Gastrocnemius medialis (tissue), 4 donors: ENCODE measurements around the gene FAM117B. TPM values are rescaled to one million over a fixed set of nuclear protein-coding genes. Genes with fewer than 3 reads are reported as not detected.

Experiments
- ATAC-seq, 2 donors: fragments of 150-250 bp; one replicate each; pipeline ENCODE4 v1.9.1; 2016
- DNase-seq, 2 donors: peaks; one replicate each; pipeline ENCODE4 v3.0.0-alpha.2; 2019
- H3K27ac ChIP-seq, 4 donors: fragments of 200-600 bp; sonication (generic); 1 replicate in 1 of 4; 2 replicates in 3 of 4; pipeline ENCODE4 v1.5.1; 2016 to 2018; ENCODE audit warnings: mild to moderate bottlenecking in 2 of 4, moderate library complexity in 1 of 4
- H3K27me3 ChIP-seq, 3 donors: fragments of 200-600 bp; sonication (generic) in 2 of 3; 1 replicate in 1 of 3; 2 replicates in 2 of 3; pipeline versions ENCODE4 v1.5.1 to v1.6.0; 2016 to 2019; ENCODE audit warnings: mild to moderate bottlenecking in 1 of 3, moderate library complexity in 1 of 3
- H3K36me3 ChIP-seq, 2 donors: fragments of 200-600 bp; sonication (generic) in 1 of 2; one replicate each; pipeline ENCODE4 v1.5.1; 2017 to 2018
- H3K4me1 ChIP-seq, 2 donors: fragments of 200-600 bp; sonication (generic) in 1 of 2; one replicate each; pipeline ENCODE4 v1.5.1; 2016 to 2017; ENCODE audit warnings: mild to moderate bottlenecking in 2 of 2
- H3K4me3 ChIP-seq, 4 donors: fragments of 200-600 bp; sonication (generic) in 3 of 4; 1 replicate in 1 of 4; 2 replicates in 3 of 4; pipeline ENCODE4 v1.5.1; 2016 to 2019; ENCODE audit warnings: mild to moderate bottlenecking in 2 of 4
- H3K9me3 ChIP-seq, 3 donors: fragments of 200-600 bp; sonication (generic) in 2 of 3; 1 replicate in 1 of 3; 2 replicates in 2 of 3; pipeline ENCODE4 v1.5.1; 2016 to 2019
- POLR2A ChIP-seq, 2 donors: fragments of 450-650 bp; IDR thresholded peaks; one replicate each; pipeline ENCODE4 v1.6.1; 2017; ENCODE audit warnings: antibody characterized with exemption in 2 of 2, mild to moderate bottlenecking in 2 of 2, moderate library complexity in 2 of 2
- in situ Hi-C, 4 donors: fragments of 200-750 bp; cut with MboI; loops; one replicate each; pipeline versions ENCODE4 v1.15.0 to v1.8.0; 2017; ENCODE audit warnings: low sequenced_read_pairs in 4 of 4
- intact Hi-C: fragments of 100-400 bp; cut with DNase I; formaldehyde crosslinking; loops from one replicate; pipeline ENCODE4 v1.15.1; 2023; ENCODE audit warnings: low total_unique reads
- total RNA-seq, 4 donors: library from RNA; depleted of rRNA; stranded (reverse); fragments of >200 nt; gene quantifications; one replicate each; pipeline versions ENCODE4 v1.1.0 to v1.2.3, GENCODE V29; 2016
- TF ChIP-seq, protein P1 (sequence below), 5 experiments: fragments of 450-650 bp in 3 of 5; fragments of 200-600 bp in 2 of 5; sonication (generic) in 2 of 5; IDR thresholded peaks in 4 of 5; conservative IDR thresholded peaks in 1 of 5; 1 replicate in 4 of 5; 2 replicates in 1 of 5; pipeline ENCODE4 v1.5.1; 2016 to 2019; ENCODE audit warnings: antibody characterized with exemption in 5 of 5, mild to moderate bottlenecking in 3 of 5, moderate library complexity in 3 of 5

Gene FAM117B
- total RNA-seq, 4 donors from 2014 or later, result 1.5 to 4.5 (median 2.9) TPM

DNA sequence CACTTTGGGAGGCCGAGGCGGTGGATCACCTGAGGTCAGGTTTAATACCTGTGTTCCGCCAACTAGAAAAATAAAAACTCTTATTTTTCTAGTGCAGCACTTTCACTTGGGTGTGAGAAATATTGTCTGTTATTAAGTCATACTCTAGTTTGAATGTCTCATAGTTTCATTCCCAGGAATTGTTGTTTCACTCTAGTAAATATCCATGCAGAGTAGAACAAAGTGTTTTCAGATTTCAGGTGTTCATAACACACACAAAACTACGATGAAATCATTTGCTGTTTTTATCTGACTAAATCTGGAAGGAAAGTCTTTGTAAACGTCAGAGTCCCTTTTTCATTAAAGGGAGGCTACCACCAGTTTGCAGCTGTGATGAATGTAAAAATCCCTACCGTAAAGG lies 4.0 kb downstream of the FAM117B start:
- in situ Hi-C loops, result no loop called here

DNA sequence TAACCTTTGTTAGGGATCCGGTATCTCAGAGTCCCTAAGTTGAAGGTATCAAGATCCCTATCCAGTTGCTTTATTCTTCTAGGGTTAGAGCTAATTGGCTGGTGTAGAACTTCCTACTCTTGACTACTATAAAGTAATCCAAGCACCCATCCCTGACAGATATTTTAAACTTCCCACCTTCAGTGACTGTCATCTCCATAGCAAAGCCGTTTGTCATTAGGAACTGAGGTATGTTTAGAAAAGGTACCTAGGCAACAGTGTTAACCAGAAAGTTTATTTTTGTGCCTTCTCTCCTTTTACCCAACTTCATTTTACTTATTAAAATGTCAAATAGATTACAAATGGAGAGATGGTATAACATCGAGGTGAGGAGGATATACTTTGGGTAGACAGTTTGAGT lies 4.5 kb downstream of the FAM117B start:
- Histone ChIP-seq H3K36me3 (no peaks in the 10 kb centered on the region), H3K4me1 (peaks cover 13 to 30% of the 10 kb centered on the region in 2 donors), H3K27me3 (no peaks in the 10 kb centered on the region), H3K27ac (peak overlapping the region in 1 of 4 donors; percentile 17), H3K9me3 (no peaks in the 10 kb centered on the region), H3K4me3 (no peak overlapping the region)
- TF ChIP-seq POLR2A (IDR thresholded peaks at IDR 0.05), result no peak
- TF ChIP-seq, protein P1, sequence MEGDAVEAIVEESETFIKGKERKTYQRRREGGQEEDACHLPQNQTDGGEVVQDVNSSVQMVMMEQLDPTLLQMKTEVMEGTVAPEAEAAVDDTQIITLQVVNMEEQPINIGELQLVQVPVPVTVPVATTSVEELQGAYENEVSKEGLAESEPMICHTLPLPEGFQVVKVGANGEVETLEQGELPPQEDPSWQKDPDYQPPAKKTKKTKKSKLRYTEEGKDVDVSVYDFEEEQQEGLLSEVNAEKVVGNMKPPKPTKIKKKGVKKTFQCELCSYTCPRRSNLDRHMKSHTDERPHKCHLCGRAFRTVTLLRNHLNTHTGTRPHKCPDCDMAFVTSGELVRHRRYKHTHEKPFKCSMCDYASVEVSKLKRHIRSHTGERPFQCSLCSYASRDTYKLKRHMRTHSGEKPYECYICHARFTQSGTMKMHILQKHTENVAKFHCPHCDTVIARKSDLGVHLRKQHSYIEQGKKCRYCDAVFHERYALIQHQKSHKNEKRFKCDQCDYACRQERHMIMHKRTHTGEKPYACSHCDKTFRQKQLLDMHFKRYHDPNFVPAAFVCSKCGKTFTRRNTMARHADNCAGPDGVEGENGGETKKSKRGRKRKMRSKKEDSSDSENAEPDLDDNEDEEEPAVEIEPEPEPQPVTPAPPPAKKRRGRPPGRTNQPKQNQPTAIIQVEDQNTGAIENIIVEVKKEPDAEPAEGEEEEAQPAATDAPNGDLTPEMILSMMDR (IDR thresholded peaks at IDR 0.05 in 4 of 5, conservative IDR thresholded peaks at IDR 0.05 in 1 of 5), result no peak
- in situ Hi-C loops, result no loop called here
- intact Hi-C loops, result loop anchor here (5.0 to 10.0 kb wide), 5 partner anchors 88 to 596 kb away; partner anchors contain the start of genes CARF, CYP20A1, ICA1L and NBEAL1
- ATAC-seq (no peak), DNase-seq (no peak)

More for the DNA sequence above, 4.0 kb downstream of the FAM117B start:
- no peak for DNase-seq
- intact Hi-C loops, result loop anchor here (5.0 to 10.0 kb wide), 5 partner anchors 89 to 596 kb away; partner anchors contain the start of genes CARF, CYP20A1, ICA1L and NBEAL1
- no peak for ATAC-seq
- TF ChIP-seq POLR2A (IDR thresholded peaks at IDR 0.05), result no peak
- TF ChIP-seq, protein P1 (IDR thresholded peaks at IDR 0.05 in 4 of 5, conservative IDR thresholded peaks at IDR 0.05 in 1 of 5), result no peak
- Histone ChIP-seq H3K9me3 (no peaks in the 10 kb centered on the region), H3K4me1 (peaks cover 18 to 30% of the 10 kb centered on the region in 2 donors), H3K36me3 (no peaks in the 10 kb centered on the region), H3K27me3 (no peaks in the 10 kb centered on the region), H3K27ac (peak overlapping the region in 1 of 4 donors; percentile 17), H3K4me3 (no peak overlapping the region)

DNA sequence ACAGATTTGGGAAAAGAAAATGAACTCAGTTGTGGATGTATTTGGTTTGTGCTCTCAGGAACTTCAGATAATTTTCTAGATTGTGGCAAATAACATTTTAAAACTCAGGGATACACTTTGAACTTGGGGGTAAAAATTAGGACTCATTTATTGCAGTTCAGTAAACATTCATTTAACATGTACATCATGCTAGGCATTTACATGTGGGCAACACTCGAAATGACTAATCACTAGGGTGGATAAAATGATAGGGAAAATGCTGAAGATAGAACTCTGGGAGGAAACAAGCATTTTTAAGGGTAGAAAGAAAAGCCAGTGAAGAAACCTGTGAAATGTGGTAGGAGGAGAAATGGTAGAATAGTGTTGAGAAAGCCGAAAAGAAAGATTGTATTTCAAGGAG lies 7.8 kb downstream of the FAM117B start:
- H3K27ac ChIP-seq, result no peak overlapping the region
- in situ Hi-C loops, result no loop called here

DNA sequence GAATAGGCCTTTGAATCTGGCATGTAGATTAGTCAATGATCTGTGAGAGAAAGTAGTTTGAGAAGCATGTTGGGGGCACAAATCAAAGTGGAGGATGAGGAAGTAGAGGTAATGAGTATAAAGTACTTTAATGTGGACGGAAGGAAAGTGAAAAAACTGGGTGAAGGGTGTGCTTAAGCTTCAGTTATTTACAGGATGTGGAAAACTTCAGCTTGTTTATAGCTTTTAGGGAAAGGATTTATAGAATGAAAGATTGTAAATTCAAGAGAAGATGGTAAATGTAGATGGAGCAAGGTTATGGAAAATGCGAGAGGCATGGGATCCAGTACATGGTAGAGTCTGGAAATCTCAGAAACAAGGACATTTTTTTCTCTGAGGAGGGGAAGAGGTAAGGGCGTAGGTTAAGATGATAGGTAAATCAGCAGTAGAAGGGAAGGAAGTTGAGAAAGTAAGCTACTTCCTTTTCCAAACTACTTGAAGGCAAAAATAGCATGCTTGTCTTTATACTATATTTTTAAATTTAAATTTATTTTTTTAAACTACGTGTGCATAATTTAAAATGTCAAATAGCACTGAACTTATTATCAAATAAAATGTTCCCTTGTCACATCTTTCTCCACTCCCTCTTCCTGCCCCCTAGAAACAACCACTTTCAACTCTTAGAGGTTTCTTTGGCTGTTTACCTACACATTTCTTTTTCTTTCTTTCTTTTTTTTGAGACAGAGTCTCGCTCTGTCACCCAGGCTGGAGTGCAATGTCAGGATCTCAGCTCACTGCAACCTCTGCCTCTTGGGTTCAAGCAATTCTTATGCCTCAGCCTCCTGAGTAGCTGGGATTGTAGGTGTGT lies 8.5 kb downstream of the FAM117B start:
- TF ChIP-seq POLR2A (IDR thresholded peaks at IDR 0.05), result no peak
- TF ChIP-seq, protein P1 (IDR thresholded peaks at IDR 0.05 in 4 of 5, conservative IDR thresholded peaks at IDR 0.05 in 1 of 5), result no peak
- DNase-seq, result no peak
- in situ Hi-C loops (no loop called here), intact Hi-C loops (no loop called here)
- no peaks in the 10 kb centered on the region for H3K9me3 ChIP-seq
- H3K27ac ChIP-seq, result no peak overlapping the region
- no peak overlapping the region for H3K4me3 ChIP-seq
- H3K4me1 ChIP-seq, result peaks cover 8 to 15% of the 10 kb centered on the region in 2 donors
- no peaks in the 10 kb centered on the region for H3K27me3 ChIP-seq
- no peaks in the 10 kb centered on the region for H3K36me3 ChIP-seq
- ATAC-seq, result no peak

More for the DNA sequence above, 7.8 kb downstream of the FAM117B start:
- no peak for ATAC-seq
- Histone ChIP-seq H3K4me1 (peaks cover 8 to 22% of the 10 kb centered on the region in 2 donors), H3K27me3 (no peaks in the 10 kb centered on the region), H3K4me3 (no peak overlapping the region), H3K36me3 (no peaks in the 10 kb centered on the region), H3K9me3 (no peaks in the 10 kb centered on the region)
- no peak for DNase-seq
- TF ChIP-seq, protein P1 (IDR thresholded peaks at IDR 0.05 in 4 of 5, conservative IDR thresholded peaks at IDR 0.05 in 1 of 5), result no peak
- no peak for TF ChIP-seq POLR2A (IDR thresholded peaks at IDR 0.05)
- intact Hi-C loops, result no loop called here
